ENCODE data around the gene SYS1. TPM values are rescaled to one million over a fixed set of nuclear protein-coding genes. Genes with fewer than 3 reads are reported as not detected.

SYS1 gene
- total and polyA plus RNA-seq, 2 experiments from 2014 or later, result 7.9 to 21.5 TPM

DNA sequence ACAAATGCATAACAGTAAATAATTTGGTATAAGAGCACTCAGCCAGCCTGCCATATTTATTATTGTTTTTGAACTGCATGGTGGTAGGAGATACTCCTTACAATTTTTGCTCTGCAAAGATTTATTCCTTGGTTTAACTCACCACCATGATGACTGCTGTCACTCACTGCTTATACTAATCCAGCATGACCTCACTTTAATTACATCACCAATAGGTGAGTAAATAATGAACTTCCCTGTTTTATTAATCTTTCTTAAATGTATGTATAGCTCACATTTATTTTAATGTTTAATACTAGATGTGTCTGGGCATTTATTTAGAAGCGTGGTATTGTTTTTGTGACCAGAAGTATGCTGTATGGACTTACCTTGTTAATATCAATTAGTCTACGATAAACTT lies 28.0 kb downstream of the SYS1 start:
- Mint-ChIP-seq H3K9me3 (no peaks in the 10 kb centered on the region), H3K36me3 (ENCODE audit: low read depth) (no peaks in the 10 kb centered on the region), H3K4me1 (no peaks in the 10 kb centered on the region), H3K27ac (no peak overlapping the region), H3K4me3 (no peak overlapping the region), H3K27me3 (ENCODE audit: insufficient read depth, low read depth, poor library complexity) (no peaks in the 10 kb centered on the region)
- H3K27me3 ChIP-seq (ENCODE audit: insufficient read depth), result no peaks in the 10 kb centered on the region
- TF ChIP-seq STAT1 (IDR thresholded peaks at IDR 0.05; ENCODE audit: unreplicated experiment) (no peak), EZH2 (IDR thresholded peaks at IDR 0.05; ENCODE audit: low read depth, unreplicated experiment) (no peak), NANOG (IDR thresholded peaks at IDR 0.05; ENCODE audit: borderline replicate concordance) (no peak), EZH2phosphoT487 (IDR thresholded peaks at IDR 0.05; ENCODE audit: unreplicated experiment) (no peak), POLR2AphosphoS5 (IDR thresholded peaks at IDR 0.05; ENCODE audit: low read depth) (no peak), JUNB (IDR thresholded peaks at IDR 0.05; ENCODE audit: unreplicated experiment) (no peak), CREB1 (CRISPR knock-in tag; IDR thresholded peaks at IDR 0.05; ENCODE audit: low read depth) (no peak)
- TF ChIP-seq, protein P1, sequence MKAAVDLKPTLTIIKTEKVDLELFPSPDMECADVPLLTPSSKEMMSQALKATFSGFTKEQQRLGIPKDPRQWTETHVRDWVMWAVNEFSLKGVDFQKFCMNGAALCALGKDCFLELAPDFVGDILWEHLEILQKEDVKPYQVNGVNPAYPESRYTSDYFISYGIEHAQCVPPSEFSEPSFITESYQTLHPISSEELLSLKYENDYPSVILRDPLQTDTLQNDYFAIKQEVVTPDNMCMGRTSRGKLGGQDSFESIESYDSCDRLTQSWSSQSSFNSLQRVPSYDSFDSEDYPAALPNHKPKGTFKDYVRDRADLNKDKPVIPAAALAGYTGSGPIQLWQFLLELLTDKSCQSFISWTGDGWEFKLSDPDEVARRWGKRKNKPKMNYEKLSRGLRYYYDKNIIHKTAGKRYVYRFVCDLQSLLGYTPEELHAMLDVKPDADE (IDR thresholded peaks at IDR 0.05), result no peak
- TF ChIP-seq, protein P2, sequence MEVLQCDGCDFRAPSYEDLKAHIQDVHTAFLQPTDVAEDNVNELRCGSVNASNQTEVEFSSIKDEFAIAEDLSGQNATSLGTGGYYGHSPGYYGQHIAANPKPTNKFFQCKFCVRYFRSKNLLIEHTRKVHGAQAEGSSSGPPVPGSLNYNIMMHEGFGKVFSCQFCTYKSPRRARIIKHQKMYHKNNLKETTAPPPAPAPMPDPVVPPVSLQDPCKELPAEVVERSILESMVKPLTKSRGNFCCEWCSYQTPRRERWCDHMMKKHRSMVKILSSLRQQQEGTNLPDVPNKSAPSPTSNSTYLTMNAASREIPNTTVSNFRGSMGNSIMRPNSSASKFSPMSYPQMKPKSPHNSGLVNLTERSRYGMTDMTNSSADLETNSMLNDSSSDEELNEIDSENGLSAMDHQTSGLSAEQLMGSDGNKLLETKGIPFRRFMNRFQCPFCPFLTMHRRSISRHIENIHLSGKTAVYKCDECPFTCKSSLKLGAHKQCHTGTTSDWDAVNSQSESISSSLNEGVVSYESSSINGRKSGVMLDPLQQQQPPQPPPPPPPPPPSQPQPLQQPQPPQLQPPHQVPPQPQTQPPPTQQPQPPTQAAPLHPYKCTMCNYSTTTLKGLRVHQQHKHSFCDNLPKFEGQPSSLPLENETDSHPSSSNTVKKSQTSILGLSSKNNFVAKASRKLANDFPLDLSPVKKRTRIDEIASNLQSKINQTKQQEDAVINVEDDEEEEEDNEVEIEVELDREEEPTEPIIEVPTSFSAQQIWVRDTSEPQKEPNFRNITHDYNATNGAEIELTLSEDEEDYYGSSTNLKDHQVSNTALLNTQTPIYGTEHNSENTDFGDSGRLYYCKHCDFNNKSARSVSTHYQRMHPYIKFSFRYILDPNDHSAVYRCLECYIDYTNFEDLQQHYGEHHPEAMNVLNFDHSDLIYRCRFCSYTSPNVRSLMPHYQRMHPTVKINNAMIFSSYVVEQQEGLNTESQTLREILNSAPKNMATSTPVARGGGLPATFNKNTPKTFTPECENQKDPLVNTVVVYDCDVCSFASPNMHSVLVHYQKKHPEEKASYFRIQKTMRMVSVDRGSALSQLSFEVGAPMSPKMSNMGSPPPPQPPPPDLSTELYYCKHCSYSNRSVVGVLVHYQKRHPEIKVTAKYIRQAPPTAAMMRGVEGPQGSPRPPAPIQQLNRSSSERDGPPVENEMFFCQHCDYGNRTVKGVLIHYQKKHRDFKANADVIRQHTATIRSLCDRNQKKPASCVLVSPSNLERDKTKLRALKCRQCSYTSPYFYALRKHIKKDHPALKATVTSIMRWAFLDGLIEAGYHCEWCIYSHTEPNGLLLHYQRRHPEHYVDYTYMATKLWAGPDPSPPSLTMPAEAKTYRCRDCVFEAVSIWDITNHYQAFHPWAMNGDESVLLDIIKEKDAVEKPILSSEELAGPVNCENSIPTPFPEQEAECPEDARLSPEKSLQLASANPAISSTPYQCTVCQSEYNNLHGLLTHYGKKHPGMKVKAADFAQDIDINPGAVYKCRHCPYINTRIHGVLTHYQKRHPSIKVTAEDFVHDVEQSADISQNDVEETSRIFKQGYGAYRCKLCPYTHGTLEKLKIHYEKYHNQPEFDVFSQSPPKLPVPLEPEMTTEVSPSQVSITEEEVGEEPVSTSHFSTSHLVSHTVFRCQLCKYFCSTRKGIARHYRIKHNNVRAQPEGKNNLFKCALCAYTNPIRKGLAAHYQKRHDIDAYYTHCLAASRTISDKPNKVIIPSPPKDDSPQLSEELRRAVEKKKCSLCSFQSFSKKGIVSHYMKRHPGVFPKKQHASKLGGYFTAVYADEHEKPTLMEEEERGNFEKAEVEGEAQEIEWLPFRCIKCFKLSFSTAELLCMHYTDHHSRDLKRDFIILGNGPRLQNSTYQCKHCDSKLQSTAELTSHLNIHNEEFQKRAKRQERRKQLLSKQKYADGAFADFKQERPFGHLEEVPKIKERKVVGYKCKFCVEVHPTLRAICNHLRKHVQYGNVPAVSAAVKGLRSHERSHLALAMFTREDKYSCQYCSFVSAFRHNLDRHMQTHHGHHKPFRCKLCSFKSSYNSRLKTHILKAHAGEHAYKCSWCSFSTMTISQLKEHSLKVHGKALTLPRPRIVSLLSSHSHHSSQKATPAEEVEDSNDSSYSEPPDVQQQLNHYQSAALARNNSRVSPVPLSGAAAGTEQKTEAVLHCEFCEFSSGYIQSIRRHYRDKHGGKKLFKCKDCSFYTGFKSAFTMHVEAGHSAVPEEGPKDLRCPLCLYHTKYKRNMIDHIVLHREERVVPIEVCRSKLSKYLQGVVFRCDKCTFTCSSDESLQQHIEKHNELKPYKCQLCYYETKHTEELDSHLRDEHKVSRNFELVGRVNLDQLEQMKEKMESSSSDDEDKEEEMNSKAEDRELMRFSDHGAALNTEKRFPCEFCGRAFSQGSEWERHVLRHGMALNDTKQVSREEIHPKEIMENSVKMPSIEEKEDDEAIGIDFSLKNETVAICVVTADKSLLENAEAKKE (CRISPR knock-in tag; IDR thresholded peaks at IDR 0.05), result no peak
- TF ChIP-seq, protein P3, sequence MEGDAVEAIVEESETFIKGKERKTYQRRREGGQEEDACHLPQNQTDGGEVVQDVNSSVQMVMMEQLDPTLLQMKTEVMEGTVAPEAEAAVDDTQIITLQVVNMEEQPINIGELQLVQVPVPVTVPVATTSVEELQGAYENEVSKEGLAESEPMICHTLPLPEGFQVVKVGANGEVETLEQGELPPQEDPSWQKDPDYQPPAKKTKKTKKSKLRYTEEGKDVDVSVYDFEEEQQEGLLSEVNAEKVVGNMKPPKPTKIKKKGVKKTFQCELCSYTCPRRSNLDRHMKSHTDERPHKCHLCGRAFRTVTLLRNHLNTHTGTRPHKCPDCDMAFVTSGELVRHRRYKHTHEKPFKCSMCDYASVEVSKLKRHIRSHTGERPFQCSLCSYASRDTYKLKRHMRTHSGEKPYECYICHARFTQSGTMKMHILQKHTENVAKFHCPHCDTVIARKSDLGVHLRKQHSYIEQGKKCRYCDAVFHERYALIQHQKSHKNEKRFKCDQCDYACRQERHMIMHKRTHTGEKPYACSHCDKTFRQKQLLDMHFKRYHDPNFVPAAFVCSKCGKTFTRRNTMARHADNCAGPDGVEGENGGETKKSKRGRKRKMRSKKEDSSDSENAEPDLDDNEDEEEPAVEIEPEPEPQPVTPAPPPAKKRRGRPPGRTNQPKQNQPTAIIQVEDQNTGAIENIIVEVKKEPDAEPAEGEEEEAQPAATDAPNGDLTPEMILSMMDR (conservative IDR thresholded peaks at IDR 0.05; ENCODE audit: low read depth in 2 of 2), result no peak
- TF ChIP-seq, protein P4, sequence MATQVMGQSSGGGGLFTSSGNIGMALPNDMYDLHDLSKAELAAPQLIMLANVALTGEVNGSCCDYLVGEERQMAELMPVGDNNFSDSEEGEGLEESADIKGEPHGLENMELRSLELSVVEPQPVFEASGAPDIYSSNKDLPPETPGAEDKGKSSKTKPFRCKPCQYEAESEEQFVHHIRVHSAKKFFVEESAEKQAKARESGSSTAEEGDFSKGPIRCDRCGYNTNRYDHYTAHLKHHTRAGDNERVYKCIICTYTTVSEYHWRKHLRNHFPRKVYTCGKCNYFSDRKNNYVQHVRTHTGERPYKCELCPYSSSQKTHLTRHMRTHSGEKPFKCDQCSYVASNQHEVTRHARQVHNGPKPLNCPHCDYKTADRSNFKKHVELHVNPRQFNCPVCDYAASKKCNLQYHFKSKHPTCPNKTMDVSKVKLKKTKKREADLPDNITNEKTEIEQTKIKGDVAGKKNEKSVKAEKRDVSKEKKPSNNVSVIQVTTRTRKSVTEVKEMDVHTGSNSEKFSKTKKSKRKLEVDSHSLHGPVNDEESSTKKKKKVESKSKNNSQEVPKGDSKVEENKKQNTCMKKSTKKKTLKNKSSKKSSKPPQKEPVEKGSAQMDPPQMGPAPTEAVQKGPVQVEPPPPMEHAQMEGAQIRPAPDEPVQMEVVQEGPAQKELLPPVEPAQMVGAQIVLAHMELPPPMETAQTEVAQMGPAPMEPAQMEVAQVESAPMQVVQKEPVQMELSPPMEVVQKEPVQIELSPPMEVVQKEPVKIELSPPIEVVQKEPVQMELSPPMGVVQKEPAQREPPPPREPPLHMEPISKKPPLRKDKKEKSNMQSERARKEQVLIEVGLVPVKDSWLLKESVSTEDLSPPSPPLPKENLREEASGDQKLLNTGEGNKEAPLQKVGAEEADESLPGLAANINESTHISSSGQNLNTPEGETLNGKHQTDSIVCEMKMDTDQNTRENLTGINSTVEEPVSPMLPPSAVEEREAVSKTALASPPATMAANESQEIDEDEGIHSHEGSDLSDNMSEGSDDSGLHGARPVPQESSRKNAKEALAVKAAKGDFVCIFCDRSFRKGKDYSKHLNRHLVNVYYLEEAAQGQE (IDR thresholded peaks at IDR 0.05; ENCODE audit: unreplicated experiment), result no peak
- H3F3A ChIP-seq (replicated peaks; ENCODE audit: low read depth), result no peaks in the 10 kb centered on the region
- no peaks in the 10 kb centered on the region for H3K79me2 ChIP-seq (replicated peaks; ENCODE audit: insufficient read depth)
- no peak overlapping the region for H3K4me3 ChIP-seq
- no peaks in the 10 kb centered on the region for H3K36me3 ChIP-seq (ENCODE audit: insufficient read depth)
- H3K27ac ChIP-seq (ENCODE audit: low read depth), result no peak overlapping the region
- no peak overlapping the region for H2AFZ ChIP-seq
- H3K4me1 ChIP-seq (ENCODE audit: insufficient read depth), result no peaks in the 10 kb centered on the region
- no peaks in the 10 kb centered on the region for H3K9me2 ChIP-seq (ENCODE audit: insufficient read depth)
- H3K4me2 ChIP-seq, result no peak overlapping the region
- H4K20me1 ChIP-seq (replicated peaks; ENCODE audit: insufficient read depth), result no peaks in the 10 kb centered on the region
- ATAC-seq (no peak), DNase-seq (ENCODE audit: low spot score) (no peak)
